Gastrocnemius medialis (tissue), 4 donors: ENCODE data around the gene GTPBP6. TPM values are rescaled to one million over a fixed set of nuclear protein-coding genes. Genes with fewer than 3 reads are reported as not detected.

Experiments used
- ATAC-seq, 2 donors: fragments of 150-250 bp; one replicate each; pipeline ENCODE4 v1.9.1; 2016
- DNase-seq, 2 donors: peaks; one replicate each; pipeline ENCODE4 v3.0.0-alpha.2; 2019
- H3K27ac ChIP-seq, 4 donors: fragments of 200-600 bp; sonication (generic); 1 replicate in 1 of 4; 2 replicates in 3 of 4; pipeline ENCODE4 v1.5.1; 2016 to 2018; ENCODE audit warnings: mild to moderate bottlenecking in 2 of 4, moderate library complexity in 1 of 4
- H3K27me3 ChIP-seq, 3 donors: fragments of 200-600 bp; sonication (generic) in 2 of 3; 1 replicate in 1 of 3; 2 replicates in 2 of 3; pipeline versions ENCODE4 v1.5.1 to v1.6.0; 2016 to 2019; ENCODE audit warnings: mild to moderate bottlenecking in 1 of 3, moderate library complexity in 1 of 3
- H3K36me3 ChIP-seq, 2 donors: fragments of 200-600 bp; sonication (generic) in 1 of 2; one replicate each; pipeline ENCODE4 v1.5.1; 2017 to 2018
- H3K4me1 ChIP-seq, 2 donors: fragments of 200-600 bp; sonication (generic) in 1 of 2; one replicate each; pipeline ENCODE4 v1.5.1; 2016 to 2017; ENCODE audit warnings: mild to moderate bottlenecking in 2 of 2
- H3K4me3 ChIP-seq, 4 donors: fragments of 200-600 bp; sonication (generic) in 3 of 4; 1 replicate in 1 of 4; 2 replicates in 3 of 4; pipeline ENCODE4 v1.5.1; 2016 to 2019; ENCODE audit warnings: mild to moderate bottlenecking in 2 of 4
- H3K9me3 ChIP-seq, 3 donors: fragments of 200-600 bp; sonication (generic) in 2 of 3; 1 replicate in 1 of 3; 2 replicates in 2 of 3; pipeline ENCODE4 v1.5.1; 2016 to 2019
- POLR2A ChIP-seq, 2 donors: fragments of 450-650 bp; IDR thresholded peaks; one replicate each; pipeline ENCODE4 v1.6.1; 2017; ENCODE audit warnings: antibody characterized with exemption in 2 of 2, mild to moderate bottlenecking in 2 of 2, moderate library complexity in 2 of 2
- in situ Hi-C, 4 donors: fragments of 200-750 bp; cut with MboI; loops; one replicate each; pipeline versions ENCODE4 v1.15.0 to v1.8.0; 2017; ENCODE audit warnings: low sequenced_read_pairs in 4 of 4
- intact Hi-C: fragments of 100-400 bp; cut with DNase I; formaldehyde crosslinking; loops from one replicate; pipeline ENCODE4 v1.15.1; 2023; ENCODE audit warnings: low total_unique reads
- total RNA-seq, 4 donors: library from RNA; depleted of rRNA; stranded (reverse); fragments of >200 nt; gene quantifications; one replicate each; pipeline versions ENCODE4 v1.1.0 to v1.2.3, GENCODE V29; 2016
- TF ChIP-seq, protein P1 (sequence below), 5 experiments: fragments of 450-650 bp in 3 of 5; fragments of 200-600 bp in 2 of 5; sonication (generic) in 2 of 5; IDR thresholded peaks in 4 of 5; conservative IDR thresholded peaks in 1 of 5; 1 replicate in 4 of 5; 2 replicates in 1 of 5; pipeline ENCODE4 v1.5.1; 2016 to 2019; ENCODE audit warnings: antibody characterized with exemption in 5 of 5, mild to moderate bottlenecking in 3 of 5, moderate library complexity in 3 of 5

Gene GTPBP6
- total RNA-seq, 4 donors from 2014 or later = 40.1 to 79.4 (median 46.9) TPM

- Histone ChIP-seq H3K36me3 (peaks cover 0 to 20% of the 10 kb centered on the region in 2 donors), H3K27ac (no peak overlapping the region), H3K4me3 (no peak overlapping the region), H3K9me3 (no peaks in the 10 kb centered on the region), H3K4me1 (no peaks in the 10 kb centered on the region), H3K27me3 (no peaks in the 10 kb centered on the region)
- intact Hi-C loops = no loop called here
- no peak for ATAC-seq
- DNase-seq = no peak
- TF ChIP-seq POLR2A (IDR thresholded peaks at IDR 0.05) = no peak
- TF ChIP-seq, protein P1, sequence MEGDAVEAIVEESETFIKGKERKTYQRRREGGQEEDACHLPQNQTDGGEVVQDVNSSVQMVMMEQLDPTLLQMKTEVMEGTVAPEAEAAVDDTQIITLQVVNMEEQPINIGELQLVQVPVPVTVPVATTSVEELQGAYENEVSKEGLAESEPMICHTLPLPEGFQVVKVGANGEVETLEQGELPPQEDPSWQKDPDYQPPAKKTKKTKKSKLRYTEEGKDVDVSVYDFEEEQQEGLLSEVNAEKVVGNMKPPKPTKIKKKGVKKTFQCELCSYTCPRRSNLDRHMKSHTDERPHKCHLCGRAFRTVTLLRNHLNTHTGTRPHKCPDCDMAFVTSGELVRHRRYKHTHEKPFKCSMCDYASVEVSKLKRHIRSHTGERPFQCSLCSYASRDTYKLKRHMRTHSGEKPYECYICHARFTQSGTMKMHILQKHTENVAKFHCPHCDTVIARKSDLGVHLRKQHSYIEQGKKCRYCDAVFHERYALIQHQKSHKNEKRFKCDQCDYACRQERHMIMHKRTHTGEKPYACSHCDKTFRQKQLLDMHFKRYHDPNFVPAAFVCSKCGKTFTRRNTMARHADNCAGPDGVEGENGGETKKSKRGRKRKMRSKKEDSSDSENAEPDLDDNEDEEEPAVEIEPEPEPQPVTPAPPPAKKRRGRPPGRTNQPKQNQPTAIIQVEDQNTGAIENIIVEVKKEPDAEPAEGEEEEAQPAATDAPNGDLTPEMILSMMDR (IDR thresholded peaks at IDR 0.05 in 4 of 5, conservative IDR thresholded peaks at IDR 0.05 in 1 of 5) = no peak
- in situ Hi-C loops = no loop called here
These were observed 36.9 kb upstream of the GTPBP6 start for GRCh38 chrX:355329-356050.

DNA sequence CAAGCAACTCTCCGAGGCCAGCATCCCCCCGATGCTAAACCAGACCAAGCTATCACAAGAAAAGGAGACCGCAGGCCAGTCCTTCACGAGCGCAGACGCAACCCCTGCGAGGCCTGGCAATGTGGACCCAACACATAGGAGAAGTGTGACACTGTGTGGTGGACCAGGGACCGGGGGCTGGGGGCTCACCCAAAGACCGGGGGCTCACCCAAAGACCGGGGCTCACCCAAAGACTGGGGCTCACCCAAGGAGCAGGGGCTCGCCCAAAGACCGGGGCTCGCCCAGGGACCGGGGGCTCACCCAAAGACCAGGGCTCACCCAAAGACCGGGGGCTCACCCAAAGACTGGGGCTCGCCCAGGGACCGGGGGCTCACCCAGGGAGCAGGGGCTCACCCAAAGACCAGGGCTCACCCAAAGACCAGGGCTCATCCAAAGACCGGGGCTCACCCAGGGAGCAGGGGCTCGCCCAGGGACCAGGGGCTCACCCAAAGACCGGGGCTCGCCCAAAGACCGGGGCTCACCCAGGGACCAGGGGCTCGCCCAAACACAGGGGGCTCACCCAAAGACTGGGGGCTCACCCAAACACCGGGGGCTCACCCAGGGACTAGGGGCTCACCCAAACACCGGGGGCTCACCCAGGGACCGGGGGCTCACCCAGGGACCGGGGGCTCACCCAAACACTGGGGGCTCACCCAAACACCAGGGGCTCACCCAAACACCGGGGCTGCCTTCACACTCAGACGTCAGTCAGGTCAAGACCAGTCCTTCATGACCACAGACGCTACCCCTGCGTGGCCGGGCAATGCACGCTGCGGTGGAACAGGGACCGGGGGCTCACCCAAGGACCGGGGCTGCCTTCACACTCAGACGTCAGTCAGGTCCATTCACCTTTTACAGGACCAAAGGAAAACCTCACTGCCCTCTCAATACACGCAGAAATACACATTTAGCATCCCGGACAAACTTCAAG lies 35.3 kb upstream of the GTPBP6 start:
- Histone ChIP-seq H3K27me3 (no peaks in the 10 kb centered on the region), H3K4me3 (no peak overlapping the region), H3K9me3 (no peaks in the 10 kb centered on the region), H3K36me3 (peaks cover 0 to 6% of the 10 kb centered on the region in 2 donors), H3K27ac (no peak overlapping the region), H3K4me1 (no peaks in the 10 kb centered on the region)
- TF ChIP-seq POLR2A (IDR thresholded peaks at IDR 0.05) = no peak
- TF ChIP-seq, protein P1 (IDR thresholded peaks at IDR 0.05 in 4 of 5, conservative IDR thresholded peaks at IDR 0.05 in 1 of 5) = no peak
- ATAC-seq (no peak), DNase-seq (peak in 1 of 2 donors; percentile 11)
- intact Hi-C loops = no loop called here
- in situ Hi-C loops = no loop called here

DNA sequence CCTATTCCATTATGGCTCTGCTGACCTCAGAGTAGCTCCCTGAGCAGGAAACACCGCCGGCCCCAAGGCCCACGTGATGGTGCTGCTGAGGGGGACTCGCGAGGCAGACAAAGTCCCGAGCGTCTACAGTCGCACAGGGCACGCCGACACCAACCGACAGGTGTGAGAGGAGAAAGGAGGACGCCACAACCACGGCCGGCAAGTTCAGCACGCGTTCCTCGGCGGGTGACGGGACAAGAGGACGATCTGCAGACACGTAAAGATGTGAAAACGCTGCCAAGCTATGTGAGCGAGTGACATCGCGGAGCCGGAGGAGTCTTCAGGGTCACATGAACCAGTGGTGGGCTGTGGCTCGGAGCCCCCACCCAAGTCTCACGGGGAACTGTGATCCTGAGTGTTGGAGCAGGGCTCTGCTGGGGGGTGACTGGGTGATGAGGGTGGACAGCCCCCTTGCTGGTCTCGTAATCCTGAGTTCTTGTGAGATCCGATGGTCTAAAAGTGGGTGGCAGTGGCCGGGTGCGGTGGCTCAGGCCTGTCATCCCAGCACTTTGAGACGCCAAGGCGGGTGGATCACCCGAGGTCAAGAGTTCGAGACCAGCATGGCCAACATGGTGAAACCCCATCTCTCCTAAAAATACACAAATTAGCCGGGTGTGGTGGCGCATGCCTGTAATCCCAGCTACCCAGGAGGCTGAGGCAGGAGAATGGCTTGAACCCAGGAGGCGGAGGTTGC lies 34.2 kb upstream of the GTPBP6 start:
- ATAC-seq (no peak), DNase-seq (peak in 1 of 2 donors; percentile 8)
- Histone ChIP-seq H3K27me3 (no peaks in the 10 kb centered on the region), H3K36me3 (no peaks in the 10 kb centered on the region), H3K4me3 (no peak overlapping the region), H3K4me1 (no peaks in the 10 kb centered on the region), H3K27ac (peak overlapping the region in 1 of 4 donors; percentile 17), H3K9me3 (no peaks in the 10 kb centered on the region)
- TF ChIP-seq POLR2A (IDR thresholded peaks at IDR 0.05) = no peak
- TF ChIP-seq, protein P1 (IDR thresholded peaks at IDR 0.05 in 4 of 5, conservative IDR thresholded peaks at IDR 0.05 in 1 of 5) = no peak
- intact Hi-C loops (no loop called here), in situ Hi-C loops (no loop called here)

GRCh38 chrX:352181-352580 lies 33.6 kb upstream of the GTPBP6 start:
- DNase-seq (peak in 1 of 2 donors; percentile 5), ATAC-seq (no peak)
- Histone ChIP-seq H3K27me3 (no peaks in the 10 kb centered on the region), H3K27ac (peak overlapping the region in 1 of 4 donors; percentile 17), H3K4me1 (no peaks in the 10 kb centered on the region), H3K4me3 (no peak overlapping the region), H3K36me3 (peaks cover 0 to 5% of the 10 kb centered on the region in 2 donors), H3K9me3 (no peaks in the 10 kb centered on the region)
- TF ChIP-seq, protein P1 (IDR thresholded peaks at IDR 0.05 in 4 of 5, conservative IDR thresholded peaks at IDR 0.05 in 1 of 5) = no peak
- no peak for TF ChIP-seq POLR2A (IDR thresholded peaks at IDR 0.05)
- in situ Hi-C loops = no loop called here
- intact Hi-C loops = no loop called here
